A673 (cell line): Measurements from ENCODE around the gene BACH1. TPM values are rescaled to one million over a fixed set of nuclear protein-coding genes. Genes with fewer than 3 reads are reported as not detected.

ENCODE experiments used
- BruUV-seq: library from RNA; stranded (reverse); fragments of 400-500 nt; replicated peaks from 2 replicates; lab custom pipeline; 2021; lab: Mats Ljungman, UMichigan
- CTCF ChIA-PET: fragments of 300-600 bp; sonication (Branson Sonifier 250); formaldehyde crosslinking; loops from one replicate; lab custom pipeline; 2022; ENCODE audit warnings: antibody characterized with exemption; lab: Charles Lee
- POLR2A ChIA-PET: fragments of 300-600 bp; sonication (Branson Sonifier 250); formaldehyde crosslinking; loops from one replicate; lab custom pipeline; 2022; ENCODE audit warnings: antibody characterized with exemption; ENCODE audit not compliant: low non-redundant PET; lab: Charles Lee
- DNase-seq: peaks from one replicate; pipeline ENCODE4 v3.0.0-alpha.2; 2015; ENCODE audit warnings: low spot score
- H3K27ac ChIP-seq: fragments of 200-600 bp; sonication (generic); 2 replicates; pipeline ENCODE4 v1.5.1; 2016; ENCODE audit warnings: mixed run types, low read depth, mild to moderate bottlenecking, mixed read lengths, antibody characterized with exemption, low read length; ENCODE audit not compliant: poor library complexity, severe bottlenecking
- H3K27me3 ChIP-seq: fragments of 200-600 bp; sonication (generic); replicated peaks from 2 replicates; pipeline ENCODE4 v1.6.1; 2017; ENCODE audit warnings: mixed run types, low read depth, mild to moderate bottlenecking, mixed read lengths, antibody characterized with exemption, low read length; ENCODE audit not compliant: insufficient read depth, poor library complexity
- H3K36me3 ChIP-seq: fragments of 200-600 bp; sonication (generic); 2 replicates; pipeline ENCODE4 v1.6.1; 2016; ENCODE audit warnings: mixed run types, mild to moderate bottlenecking, mixed read lengths, antibody characterized with exemption, low read length; ENCODE audit not compliant: insufficient read depth, poor library complexity, severe bottlenecking
- H3K4me1 ChIP-seq: fragments of 200-600 bp; sonication (generic); 2 replicates; pipeline ENCODE4 v1.6.1; 2017; ENCODE audit warnings: mixed run types, mild to moderate bottlenecking, mixed read lengths, antibody characterized with exemption, low read length; ENCODE audit not compliant: insufficient read depth, poor library complexity, severe bottlenecking
- H3K4me3 ChIP-seq: fragments of 200-600 bp; sonication (generic); 2 replicates; pipeline ENCODE4 v1.5.1; 2016; ENCODE audit warnings: low read depth, mixed run types, mild to moderate bottlenecking, mixed read lengths, low read length; ENCODE audit not compliant: poor library complexity, severe bottlenecking
- H3K9me3 ChIP-seq: fragments of 200-600 bp; sonication (generic); 2 replicates; pipeline ENCODE4 v1.6.1; 2016; ENCODE audit warnings: mixed run types, low read depth, mild to moderate bottlenecking, mixed read lengths, antibody characterized with exemption, low read length; ENCODE audit not compliant: poor library complexity, severe bottlenecking
- EZH2 ChIP-seq: fragments of 200-600 bp; sonication (generic); IDR thresholded peaks from 2 replicates; pipeline ENCODE4 v1.6.1; 2017; ENCODE audit warnings: borderline replicate concordance, low read depth, mild to moderate bottlenecking, mixed read lengths, antibody characterized with exemption, low read length; ENCODE audit not compliant: poor library complexity, severe bottlenecking
- intact Hi-C: fragments of 100-400 bp; cut with micrococcal nuclease; formaldehyde crosslinking; loops from one replicate; pipeline ENCODE4 v1.10.0; 2022; ENCODE audit not compliant: unreplicated experiment
- total RNA-seq: library from RNA; stranded (reverse); gene quantifications from 2 replicates; pipeline ENCODE4 v1.2.3, GENCODE V29; 2021
- TF ChIP-seq, protein P1 (sequence below): fragments of 300-800, 200-600 bp; sonication (generic); conservative IDR thresholded peaks from 2 replicates; pipeline ENCODE4 v1.5.1; 2017; ENCODE audit warnings: low read depth, mild to moderate bottlenecking, antibody characterized with exemption, low read length, moderate library complexity, mixed read lengths

The BACH1 gene
- total RNA-seq, 1 experiment from 2014 or later = 103 TPM

DNA sequence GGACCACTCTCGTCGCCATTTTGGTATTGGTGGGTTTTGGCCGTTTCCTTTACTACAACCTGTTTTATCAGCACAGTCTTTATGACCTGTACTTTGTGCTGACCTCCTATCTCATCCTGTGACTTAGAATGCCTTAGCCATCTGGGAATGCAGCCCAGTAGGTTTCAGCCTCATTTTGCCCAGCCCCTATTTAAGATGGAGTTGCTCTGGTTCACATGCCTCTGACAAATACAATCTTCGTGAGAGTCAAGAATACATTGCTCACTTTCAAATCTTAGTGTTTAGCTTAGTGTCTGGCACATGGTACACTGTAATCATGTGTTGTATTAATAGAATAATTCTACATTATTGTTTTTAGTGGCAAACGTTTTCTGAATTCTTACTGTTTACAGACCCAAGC, 88.9 kb downstream of the BACH1 start:
- Histone ChIP-seq H3K4me3 (no peak overlapping the region), H3K36me3 (no peaks in the 10 kb centered on the region), H3K4me1 (no peaks in the 10 kb centered on the region), H3K27me3 (no peaks in the 10 kb centered on the region), H3K27ac (no peak overlapping the region), H3K9me3 (no peaks in the 10 kb centered on the region)
- POLR2A ChIA-PET = no interaction called here
- intact Hi-C loops = no loop called here
- no peak for DNase-seq
- TF ChIP-seq, protein P1, sequence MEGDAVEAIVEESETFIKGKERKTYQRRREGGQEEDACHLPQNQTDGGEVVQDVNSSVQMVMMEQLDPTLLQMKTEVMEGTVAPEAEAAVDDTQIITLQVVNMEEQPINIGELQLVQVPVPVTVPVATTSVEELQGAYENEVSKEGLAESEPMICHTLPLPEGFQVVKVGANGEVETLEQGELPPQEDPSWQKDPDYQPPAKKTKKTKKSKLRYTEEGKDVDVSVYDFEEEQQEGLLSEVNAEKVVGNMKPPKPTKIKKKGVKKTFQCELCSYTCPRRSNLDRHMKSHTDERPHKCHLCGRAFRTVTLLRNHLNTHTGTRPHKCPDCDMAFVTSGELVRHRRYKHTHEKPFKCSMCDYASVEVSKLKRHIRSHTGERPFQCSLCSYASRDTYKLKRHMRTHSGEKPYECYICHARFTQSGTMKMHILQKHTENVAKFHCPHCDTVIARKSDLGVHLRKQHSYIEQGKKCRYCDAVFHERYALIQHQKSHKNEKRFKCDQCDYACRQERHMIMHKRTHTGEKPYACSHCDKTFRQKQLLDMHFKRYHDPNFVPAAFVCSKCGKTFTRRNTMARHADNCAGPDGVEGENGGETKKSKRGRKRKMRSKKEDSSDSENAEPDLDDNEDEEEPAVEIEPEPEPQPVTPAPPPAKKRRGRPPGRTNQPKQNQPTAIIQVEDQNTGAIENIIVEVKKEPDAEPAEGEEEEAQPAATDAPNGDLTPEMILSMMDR = no peak
- CTCF ChIA-PET = no interaction called here
- no TSS peak for BruUV-seq

DNA sequence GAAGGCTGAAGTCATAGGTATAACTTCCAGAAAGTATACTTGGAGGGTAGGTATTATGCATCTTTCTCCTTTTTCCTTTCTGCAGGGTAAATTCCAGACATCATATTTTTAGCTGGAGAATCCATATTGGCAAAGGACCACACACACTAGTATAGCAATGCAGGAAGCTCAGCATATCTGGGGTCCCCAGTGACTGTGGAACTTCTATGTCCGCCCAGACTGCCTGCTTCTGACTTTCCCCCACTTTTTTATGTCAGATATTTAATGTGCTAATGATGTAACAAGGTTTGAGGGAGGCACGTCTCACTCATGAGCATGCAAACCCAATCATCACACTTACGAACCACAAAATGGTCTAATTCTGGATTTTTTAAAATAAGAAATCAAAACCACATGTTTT, 90.4 kb downstream of the BACH1 start:
- no peak overlapping the region for H3K4me3 ChIP-seq
- no peak for DNase-seq
- BruUV-seq = no TSS peak
- TF ChIP-seq EZH2 = no peak
- TF ChIP-seq, protein P1 = no peak
- ChIA-PET CTCF (no interaction called here), POLR2A (no interaction called here)
- no peaks in the 10 kb centered on the region for H3K4me1 ChIP-seq
- no peaks in the 10 kb centered on the region for H3K36me3 ChIP-seq
- peaks cover 5% of the 10 kb centered on the region for H3K9me3 ChIP-seq
- H3K27ac ChIP-seq = no peak overlapping the region
- intact Hi-C loops = no loop called here
- no peaks in the 10 kb centered on the region for H3K27me3 ChIP-seq

DNA sequence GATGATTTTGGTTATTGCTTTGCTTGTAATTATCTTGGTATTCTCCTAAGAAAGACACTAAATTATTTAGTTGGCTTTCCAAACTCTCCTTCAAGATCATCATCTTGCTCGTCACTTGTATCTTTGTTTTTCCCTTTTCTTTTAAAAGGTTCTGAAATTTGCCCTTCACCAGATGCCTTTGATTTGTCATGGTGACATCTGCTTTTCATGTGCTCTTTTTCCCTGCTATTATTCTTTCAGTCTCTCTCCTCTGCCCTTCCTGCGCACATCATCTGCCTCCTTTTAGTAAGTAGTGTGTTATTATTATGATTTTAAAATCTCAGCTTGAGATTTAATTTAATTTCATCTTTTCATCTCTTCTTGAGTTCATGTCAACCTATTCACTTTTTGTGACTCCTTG, 92.1 kb downstream of the BACH1 start:
- peaks cover 5% of the 10 kb centered on the region for H3K9me3 ChIP-seq
- peak; percentile 17 for DNase-seq
- no peak overlapping the region for H3K4me3 ChIP-seq
- intact Hi-C loops = no loop called here
- TF ChIP-seq, protein P1 = no peak
- no peak for TF ChIP-seq EZH2
- no peaks in the 10 kb centered on the region for H3K27me3 ChIP-seq
- no peaks in the 10 kb centered on the region for H3K4me1 ChIP-seq
- ChIA-PET POLR2A (no interaction called here), CTCF (no interaction called here)
- no peaks in the 10 kb centered on the region for H3K36me3 ChIP-seq
- BruUV-seq = no TSS peak
- no peak overlapping the region for H3K27ac ChIP-seq
